NCI-H2081 (cell line): Measurements from ENCODE around the gene NHEJ1.

ENCODE experiments used
- DNase-seq, 2 experiments: peaks; one replicate each; lab custom pipeline; 2025; lab: John Stamatoyannopoulos, UW

Gene NHEJ1

DNA sequence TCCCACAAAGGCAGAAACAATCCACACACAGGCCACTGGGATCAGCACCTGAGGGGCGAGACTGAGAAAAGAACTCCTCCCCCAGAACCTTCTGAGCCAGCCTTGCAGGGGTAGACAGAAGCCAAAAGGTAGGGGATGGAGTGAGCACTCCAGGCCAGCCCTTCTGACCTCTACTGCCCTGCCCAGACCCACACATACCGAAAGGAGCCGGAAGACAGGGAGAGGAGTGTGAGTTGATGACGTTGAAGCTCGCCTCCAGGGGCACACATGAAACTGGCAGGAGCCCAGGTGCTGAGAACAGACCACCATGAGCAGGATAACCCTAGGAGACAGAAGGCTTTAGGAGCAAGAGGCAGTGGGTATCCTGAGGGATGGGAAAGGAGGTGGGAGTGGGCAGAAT lies 7.4 kb upstream of the NHEJ1 start:
- no peak for DNase-seq

- DNase-seq: no peak
Measured at GRCh38 chr2:219165058-219165911, 4.7 kb upstream of the NHEJ1 start.

DNA sequence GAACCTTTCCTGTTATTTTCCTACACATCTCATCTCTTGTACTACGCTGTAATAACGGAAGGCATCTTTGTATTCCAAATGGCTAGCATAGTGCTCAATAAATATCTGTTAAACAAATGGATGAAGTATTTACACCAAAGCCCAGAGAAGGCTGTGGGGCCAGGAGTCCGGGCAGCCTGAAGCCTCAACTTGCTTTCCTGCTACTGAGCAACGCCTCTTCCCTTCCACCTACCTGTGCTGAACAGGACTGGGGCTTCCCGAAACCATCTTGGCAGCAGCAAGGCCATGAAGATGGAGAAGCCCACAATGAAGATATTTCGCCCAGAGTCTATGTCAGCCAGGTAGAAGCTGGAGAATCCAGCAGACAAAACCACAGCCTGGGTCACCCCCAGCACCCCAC lies 2.5 kb upstream of the NHEJ1 start:
- DNase-seq: no peak

- no peak for DNase-seq
Measured at GRCh38 chr2:219161097-219161496, 482 bp upstream of the NHEJ1 start.

DNA sequence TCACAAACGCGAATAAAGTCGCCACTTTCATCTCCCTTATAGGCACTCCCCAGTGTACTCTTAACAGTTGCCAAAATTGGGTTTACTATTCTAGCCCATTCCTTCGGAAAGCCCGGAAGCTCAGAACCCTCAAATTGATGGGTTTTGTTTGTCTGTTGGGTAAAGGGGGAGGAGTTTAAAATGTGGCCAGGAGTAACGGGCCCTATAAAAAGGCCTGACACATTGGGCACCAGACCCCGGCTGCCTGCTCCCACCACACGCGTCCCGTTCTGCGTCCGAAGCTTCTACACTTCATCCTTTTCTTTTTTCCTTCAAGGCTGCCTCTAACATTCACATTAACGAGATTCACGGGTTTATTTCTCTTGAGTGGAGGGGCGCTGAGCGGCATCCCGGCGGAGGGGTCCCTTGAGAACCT lies 837 bp downstream of the NHEJ1 start:
- DNase-seq: no peak

- no peak for DNase-seq
Measured at GRCh38 chr2:219158586-219158985, 2.0 kb downstream of the NHEJ1 start.

DNA sequence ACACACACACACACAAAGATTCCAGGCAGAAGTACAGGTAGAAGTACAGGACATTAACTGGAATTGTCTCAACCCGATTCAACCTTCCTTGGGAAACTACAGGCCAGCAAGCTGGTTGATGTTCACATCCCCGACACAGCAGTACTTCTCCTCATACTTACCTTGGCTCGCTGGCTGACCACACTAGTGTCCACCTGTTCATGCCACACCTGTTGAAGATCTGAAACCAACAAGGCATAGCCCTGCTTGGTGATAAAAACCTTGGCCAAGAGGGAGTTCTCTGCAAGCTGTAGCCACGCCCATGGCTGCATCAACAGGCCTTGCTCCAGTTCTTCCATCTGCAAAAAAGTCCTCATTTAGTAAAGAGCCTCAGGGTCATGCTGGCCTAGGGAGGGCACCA lies 2.6 kb downstream of the NHEJ1 start:
- DNase-seq: no peak

DNA sequence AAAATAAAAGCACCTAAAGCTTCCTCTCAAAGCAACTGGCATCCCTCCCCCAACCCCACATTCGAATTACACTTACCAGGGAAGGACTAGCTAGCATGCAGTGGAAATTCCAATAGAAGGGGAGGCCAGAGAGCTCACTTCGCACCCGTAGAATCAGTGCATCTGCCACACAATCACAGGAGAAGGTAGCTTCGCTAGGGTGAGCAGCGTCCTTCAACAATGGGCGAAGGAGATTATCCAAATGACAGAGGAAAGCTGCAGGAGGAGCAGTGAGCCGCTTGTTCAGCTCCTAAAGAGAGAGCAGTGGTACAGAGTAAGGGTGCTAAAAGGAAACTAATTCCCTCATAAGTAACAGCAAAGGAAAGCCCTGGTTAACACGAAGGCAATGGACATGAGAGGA lies 3.2 kb downstream of the NHEJ1 start:
- DNase-seq: no peak

DNA sequence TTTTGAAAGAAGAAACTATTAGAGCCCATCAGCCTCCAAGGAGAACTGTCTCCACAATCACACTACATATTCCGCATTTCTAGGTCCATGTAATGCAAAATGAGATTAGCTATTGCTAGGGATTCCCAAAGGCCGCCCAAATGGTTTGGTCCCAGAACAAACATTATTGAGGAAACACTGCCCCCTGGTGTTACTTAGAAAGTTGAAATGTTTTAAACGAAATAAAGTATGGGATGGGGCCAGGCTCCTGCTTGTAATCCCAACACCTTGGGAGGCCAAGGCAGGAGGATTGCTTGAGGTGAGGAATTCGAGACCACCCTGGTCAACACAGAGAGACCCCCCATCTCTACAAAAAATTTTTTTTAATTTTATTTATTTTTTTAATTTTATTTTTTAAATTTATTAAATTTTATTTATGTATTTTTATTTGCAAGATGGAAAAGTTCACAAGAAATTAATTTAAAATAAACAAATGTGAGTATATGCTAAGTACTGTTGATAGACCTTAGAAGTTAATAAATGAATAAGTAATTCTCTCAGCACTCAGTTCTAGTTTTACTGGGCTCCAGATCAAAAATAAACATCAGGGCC lies 5.5 kb downstream of the NHEJ1 start:
- DNase-seq: peak; percentile 83 to 85

- DNase-seq: peak in 1 of 2 experiments; percentile 55
Measured at GRCh38 chr2:219149667-219150066, 10.9 kb downstream of the NHEJ1 start.

DNA sequence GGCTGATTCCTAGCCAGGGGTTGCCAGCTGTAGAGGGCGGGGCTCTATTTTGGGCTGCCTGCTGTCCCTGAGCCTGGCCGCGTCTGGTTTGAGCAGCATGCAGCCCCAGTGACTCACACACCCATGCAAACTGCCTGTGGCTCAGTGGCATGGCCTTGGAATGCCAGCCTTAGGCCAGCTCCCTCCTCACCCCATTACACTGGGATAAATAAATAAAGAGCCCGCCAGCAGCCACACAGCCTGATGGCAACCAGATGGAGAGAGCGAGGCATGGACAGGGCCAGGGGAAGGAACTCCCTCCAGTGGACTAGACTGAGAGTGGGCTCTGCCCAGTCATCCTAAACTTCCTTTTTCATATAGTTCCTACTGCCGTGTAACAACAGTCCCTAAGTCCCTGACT lies 18.3 kb downstream of the NHEJ1 start:
- no peak for DNase-seq

DNA sequence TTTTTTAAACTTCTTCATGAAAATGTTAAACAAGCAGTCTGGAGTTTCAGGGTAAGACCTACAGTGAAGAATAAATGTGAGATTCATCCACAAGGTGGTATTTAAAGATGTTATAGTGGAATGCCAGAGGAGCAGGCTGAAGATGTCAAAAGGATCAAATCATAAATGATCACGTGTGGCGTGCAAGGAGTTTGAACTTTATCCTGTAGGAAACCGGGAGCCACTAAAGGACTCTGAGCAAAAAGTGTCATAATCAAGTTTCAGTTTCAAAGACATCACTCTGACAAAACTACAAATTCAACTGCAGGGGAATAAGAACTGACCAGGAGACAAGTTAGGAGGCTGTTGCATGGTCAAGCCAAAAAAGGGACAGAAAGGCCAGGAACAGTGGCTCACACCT lies 19.9 kb downstream of the NHEJ1 start:
- no peak for DNase-seq

DNA sequence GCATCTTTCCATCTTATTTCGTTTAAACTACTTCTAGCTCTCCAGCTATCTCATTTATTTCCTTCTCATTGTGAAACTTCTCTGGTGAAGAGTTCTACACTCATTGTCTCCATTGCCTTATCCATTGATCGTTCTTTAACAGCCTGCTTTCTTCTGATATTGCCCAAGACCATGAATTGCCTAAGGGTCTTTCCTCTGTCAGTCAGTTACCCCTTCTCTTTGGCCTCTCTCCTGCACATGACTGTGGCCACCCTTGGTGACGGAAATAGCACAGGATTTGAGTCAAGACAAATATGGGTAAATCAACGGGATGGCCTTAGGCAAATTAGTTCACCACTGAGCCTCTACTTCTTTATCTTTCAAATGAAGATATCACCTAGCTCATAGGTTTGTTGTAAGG lies 26.6 kb downstream of the NHEJ1 start:
- no peak for DNase-seq

DNA sequence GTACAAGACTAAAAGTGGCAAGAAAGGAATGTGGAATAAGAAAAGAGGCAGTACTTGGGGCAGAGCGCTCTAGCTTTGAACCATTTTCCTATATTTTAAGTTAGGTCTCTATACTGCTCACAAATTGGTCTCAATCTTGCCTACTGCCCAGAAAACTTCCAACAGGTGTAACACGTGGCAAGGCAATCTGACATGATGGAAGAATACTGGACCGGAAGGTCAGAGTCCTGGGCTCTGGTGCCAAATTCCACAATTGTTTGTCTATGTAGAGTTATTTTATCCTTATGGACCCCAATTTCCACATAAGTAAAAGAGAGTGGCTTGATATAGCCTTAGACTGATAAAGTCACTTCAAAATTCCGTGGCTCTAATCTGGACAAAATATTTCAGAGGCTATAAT lies 28.9 kb downstream of the NHEJ1 start:
- DNase-seq: no peak

DNA sequence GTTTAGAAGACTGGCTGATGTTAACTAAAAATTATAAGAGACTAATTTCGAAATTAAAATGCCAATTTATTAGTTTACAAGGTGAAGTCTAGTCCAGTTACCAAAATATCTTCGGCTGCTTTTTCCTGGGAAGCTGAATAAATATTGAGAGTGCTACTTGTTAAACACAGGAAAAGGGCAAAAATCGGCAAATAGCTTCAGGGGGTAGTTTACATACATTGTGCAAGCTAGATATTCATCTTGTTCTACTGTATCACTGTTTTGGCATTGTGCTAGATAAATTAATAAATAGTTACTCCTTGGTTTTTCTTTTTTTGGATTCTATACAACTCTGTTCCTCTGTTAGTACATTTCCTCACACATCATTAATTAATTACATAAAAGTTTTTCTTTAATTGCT lies 29.3 kb downstream of the NHEJ1 start:
- DNase-seq: peak in 1 of 2 experiments; percentile 2

DNA sequence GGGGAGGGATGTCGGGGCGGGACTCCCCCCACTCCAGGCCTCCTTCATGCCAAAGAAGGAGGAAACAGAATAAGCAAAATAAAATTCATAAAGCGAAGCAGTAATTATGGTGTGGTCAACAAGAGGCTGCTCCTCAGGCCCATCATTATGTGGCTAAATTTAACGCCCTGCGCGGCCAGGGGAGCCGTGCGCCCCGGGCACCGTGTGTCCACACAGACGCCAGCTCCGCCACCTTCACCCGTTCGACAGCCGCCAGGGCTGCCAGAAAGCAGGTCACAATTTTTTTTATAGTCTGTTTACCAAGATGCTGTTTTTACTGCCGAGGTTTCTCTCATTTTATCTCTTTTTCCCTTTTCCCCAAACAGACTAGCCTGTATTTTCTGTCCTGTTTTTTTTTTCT lies 31.0 kb downstream of the NHEJ1 start:
- no peak for DNase-seq

- no peak for DNase-seq
Measured at GRCh38 chr2:219128396-219128795, 32.2 kb downstream of the NHEJ1 start.

GRCh38 chr2:219127037-219127635 lies 33.5 kb downstream of the NHEJ1 start:
- DNase-seq: no peak

- peak in 1 of 2 experiments; percentile 11 for DNase-seq
Measured at GRCh38 chr2:219126555-219126954, 34.1 kb downstream of the NHEJ1 start.

GRCh38 chr2:219125886-219126270 lies 34.7 kb downstream of the NHEJ1 start:
- DNase-seq: no peak

GRCh38 chr2:219125225-219125885 lies 35.3 kb downstream of the NHEJ1 start:
- no peak for DNase-seq

DNA sequence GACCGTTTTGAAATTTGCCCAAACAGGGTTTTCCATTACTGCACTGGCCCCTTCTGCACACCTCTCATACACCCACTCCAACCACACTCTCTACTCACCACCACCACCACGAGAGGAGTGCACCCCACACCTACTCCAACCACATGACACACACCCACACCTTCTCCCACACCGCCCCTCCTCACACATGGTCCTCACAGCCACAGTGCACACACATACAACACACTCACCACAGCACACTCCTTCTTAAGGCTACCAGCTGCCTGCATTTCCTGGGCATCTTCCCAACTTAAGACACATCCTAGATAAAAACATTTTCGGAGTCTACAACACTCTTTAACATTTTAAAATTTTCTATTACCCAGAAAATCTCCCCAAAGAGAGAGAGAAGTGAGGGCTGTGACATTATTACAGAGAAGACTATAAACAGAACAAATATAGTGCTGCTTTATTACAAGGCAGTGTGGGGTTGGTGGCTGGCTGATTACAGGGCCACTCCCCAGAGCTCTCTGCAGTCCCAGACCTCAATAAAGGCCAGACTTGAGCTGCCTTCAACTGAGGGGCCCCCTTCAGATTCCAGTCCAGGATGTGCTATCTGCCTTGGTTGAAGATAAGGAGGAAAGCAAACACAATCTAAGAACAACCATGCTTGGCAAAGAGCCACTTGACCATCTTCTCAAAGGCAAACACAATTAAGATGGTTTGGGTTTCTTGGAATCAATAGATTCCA lies 36.1 kb downstream of the NHEJ1 start:
- no peak for DNase-seq
